Type B pancreatic cell (in vitro differentiated cells): ENCODE data around the gene ITGA5. TPM values are rescaled to one million over a fixed set of nuclear protein-coding genes. Genes with fewer than 3 reads are reported as not detected.

Experiments used
- DNase-seq: peaks from one replicate; pipeline ENCODE4 v3.0.0; 2021; ENCODE audit warnings: mixed read lengths; ENCODE audit not compliant: unreplicated experiment; ENCODE audit errors: extremely low spot score
- H3K27ac Mint-ChIP-seq: 2 replicates; pipeline ENCODE4 v1.8.0; 2021; ENCODE audit warnings: mild to moderate bottlenecking, mixed read lengths
- H3K27me3 Mint-ChIP-seq: 2 replicates; pipeline ENCODE4 v1.8.0; 2021; ENCODE audit warnings: mixed read lengths
- H3K36me3 Mint-ChIP-seq: 2 replicates; pipeline ENCODE4 v1.8.0; 2021; ENCODE audit warnings: mixed read lengths
- H3K4me1 Mint-ChIP-seq: one replicate; pipeline ENCODE4 v1.8.0; 2021; ENCODE audit warnings: mixed read lengths; ENCODE audit not compliant: unreplicated experiment
- H3K4me3 Mint-ChIP-seq: 2 replicates; pipeline ENCODE4 v1.8.0; 2021; ENCODE audit warnings: mild to moderate bottlenecking, mixed read lengths
- H3K9me3 Mint-ChIP-seq: 2 replicates; pipeline ENCODE4 v1.8.0; 2021; ENCODE audit warnings: mixed read lengths
- total RNA-seq: library from RNA; stranded (reverse); gene quantifications from 2 replicates; pipeline ENCODE4 v1.2.1, GENCODE V29; 2021; ENCODE audit warnings: low replicate concordance
- TF ChIP-seq, protein P1 (sequence below): fragments of 200-600 bp; sonication (generic); conservative IDR thresholded peaks from 2 replicates; pipeline ENCODE4 v1.5.0; 2021; ENCODE audit warnings: antibody characterized with exemption, mild to moderate bottlenecking

ITGA5 gene
- total RNA-seq, 1 donor from 2014 or later, result 25.9 TPM

GRCh38 chr12:54390668-54391551 lies 28.2 kb downstream of the ITGA5 start:
- Mint-ChIP-seq H3K27ac (no peak overlapping the region), H3K9me3 (no peaks in the 10 kb centered on the region), H3K4me1 (peaks cover 53% of the 10 kb centered on the region), H3K4me3 (peak overlapping the region; percentile 92), H3K27me3 (no peaks in the 10 kb centered on the region), H3K36me3 (no peaks in the 10 kb centered on the region)
- DNase-seq, result no peak
- TF ChIP-seq, protein P1, sequence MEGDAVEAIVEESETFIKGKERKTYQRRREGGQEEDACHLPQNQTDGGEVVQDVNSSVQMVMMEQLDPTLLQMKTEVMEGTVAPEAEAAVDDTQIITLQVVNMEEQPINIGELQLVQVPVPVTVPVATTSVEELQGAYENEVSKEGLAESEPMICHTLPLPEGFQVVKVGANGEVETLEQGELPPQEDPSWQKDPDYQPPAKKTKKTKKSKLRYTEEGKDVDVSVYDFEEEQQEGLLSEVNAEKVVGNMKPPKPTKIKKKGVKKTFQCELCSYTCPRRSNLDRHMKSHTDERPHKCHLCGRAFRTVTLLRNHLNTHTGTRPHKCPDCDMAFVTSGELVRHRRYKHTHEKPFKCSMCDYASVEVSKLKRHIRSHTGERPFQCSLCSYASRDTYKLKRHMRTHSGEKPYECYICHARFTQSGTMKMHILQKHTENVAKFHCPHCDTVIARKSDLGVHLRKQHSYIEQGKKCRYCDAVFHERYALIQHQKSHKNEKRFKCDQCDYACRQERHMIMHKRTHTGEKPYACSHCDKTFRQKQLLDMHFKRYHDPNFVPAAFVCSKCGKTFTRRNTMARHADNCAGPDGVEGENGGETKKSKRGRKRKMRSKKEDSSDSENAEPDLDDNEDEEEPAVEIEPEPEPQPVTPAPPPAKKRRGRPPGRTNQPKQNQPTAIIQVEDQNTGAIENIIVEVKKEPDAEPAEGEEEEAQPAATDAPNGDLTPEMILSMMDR, result peak; percentile 22

DNA sequence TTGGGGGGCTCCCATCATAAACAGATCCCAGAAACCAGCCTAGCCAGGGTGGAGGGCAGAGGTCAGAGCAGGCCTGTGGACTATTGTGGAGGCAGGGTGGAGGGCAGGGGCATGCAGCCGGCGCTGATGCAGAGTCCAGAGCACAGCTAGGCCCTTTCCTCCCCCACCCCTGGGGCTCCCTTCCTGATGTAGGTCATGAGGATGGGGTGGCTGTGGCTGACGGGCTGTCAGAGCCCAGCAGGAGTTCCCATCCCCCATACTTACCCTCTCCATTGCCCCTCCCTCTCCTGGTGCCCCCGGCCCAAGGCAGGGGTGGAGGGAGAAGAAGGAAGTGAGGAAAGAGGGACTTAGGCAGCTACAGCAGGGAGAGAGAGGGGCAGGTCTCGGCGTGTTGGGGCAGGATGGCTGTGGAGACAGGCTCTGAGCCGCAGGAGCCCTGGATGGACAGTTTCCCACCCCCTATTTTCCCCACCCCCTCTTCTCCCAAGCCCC lies 28.8 kb downstream of the ITGA5 start:
- H3K4me1 Mint-ChIP-seq, result peaks cover 57% of the 10 kb centered on the region
- peak overlapping the region; percentile 92 for H3K4me3 Mint-ChIP-seq
- H3K9me3 Mint-ChIP-seq, result no peaks in the 10 kb centered on the region
- no peak for DNase-seq
- no peaks in the 10 kb centered on the region for H3K27me3 Mint-ChIP-seq
- H3K36me3 Mint-ChIP-seq, result no peaks in the 10 kb centered on the region
- H3K27ac Mint-ChIP-seq, result peak overlapping the region; percentile 72
- TF ChIP-seq, protein P1, result no peak

DNA sequence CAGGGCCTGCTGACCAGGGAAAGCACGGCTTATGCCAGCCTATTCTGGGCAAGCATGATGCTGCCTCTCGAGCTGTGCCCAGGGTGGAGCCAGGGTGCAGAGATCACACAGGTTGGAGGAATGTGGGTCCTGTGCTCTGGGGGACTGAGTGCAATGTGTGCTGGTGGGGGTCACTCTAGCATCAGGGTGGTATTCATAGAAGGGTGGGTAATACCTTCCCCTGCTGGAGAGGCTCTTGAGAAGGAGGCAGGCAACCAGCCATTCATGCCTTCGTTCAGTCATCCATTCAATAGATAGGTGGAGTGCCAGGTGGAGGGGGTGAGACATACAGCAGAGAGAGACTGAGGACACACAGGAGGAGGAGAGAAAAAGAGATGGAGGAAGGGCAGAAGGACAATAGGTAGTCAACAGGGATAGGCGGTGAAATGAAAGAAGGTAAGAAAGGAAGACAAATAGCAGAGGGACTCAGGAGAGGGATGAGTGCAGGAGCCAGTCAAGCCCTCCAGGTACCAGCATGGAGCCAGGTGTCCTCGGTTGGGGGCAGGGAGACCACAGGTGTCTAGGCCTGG lies 29.4 kb downstream of the ITGA5 start:
- Mint-ChIP-seq H3K27me3 (no peaks in the 10 kb centered on the region), H3K36me3 (no peaks in the 10 kb centered on the region), H3K9me3 (no peaks in the 10 kb centered on the region), H3K4me3 (peak overlapping the region; percentile 92), H3K4me1 (peaks cover 62% of the 10 kb centered on the region), H3K27ac (peak overlapping the region; percentile 72)
- TF ChIP-seq, protein P1, result no peak
- no peak for DNase-seq

- H3K9me3 Mint-ChIP-seq, result no peaks in the 10 kb centered on the region
- peak overlapping the region; percentile 94 for H3K27ac Mint-ChIP-seq
- no peak for DNase-seq
- H3K4me3 Mint-ChIP-seq, result peak overlapping the region; percentile 92
- TF ChIP-seq, protein P1, result no peak
- H3K4me1 Mint-ChIP-seq, result peaks cover 66% of the 10 kb centered on the region
- H3K36me3 Mint-ChIP-seq, result peaks cover under 1% of the 10 kb centered on the region
- no peaks in the 10 kb centered on the region for H3K27me3 Mint-ChIP-seq
Measured at GRCh38 chr12:54389134-54389508, 29.9 kb downstream of the ITGA5 start.

- no peak for DNase-seq
- TF ChIP-seq, protein P1, result no peak
- Mint-ChIP-seq H3K4me3 (peak overlapping the region; percentile 92), H3K27me3 (no peaks in the 10 kb centered on the region), H3K36me3 (peaks cover 4% of the 10 kb centered on the region), H3K4me1 (peaks cover 64% of the 10 kb centered on the region), H3K9me3 (no peaks in the 10 kb centered on the region), H3K27ac (peak overlapping the region; percentile 94)
Measured at GRCh38 chr12:54388237-54389133, 30.6 kb downstream of the ITGA5 start.
